ENCODE measurements around the gene MAPT.

The MAPT gene

GRCh38 chr17:46035112-46035818 is 140.9 kb downstream of the MAPT start:
- DNase-seq, result peak in 1 of 2 experiments; percentile 19

- no peak for DNase-seq
Observed at GRCh38 chr17:46036491-46036890, 142.1 kb downstream of the MAPT start.

- no peak for DNase-seq
Observed at GRCh38 chr17:46037722-46038255, 143.4 kb downstream of the MAPT start.

GRCh38 chr17:46038414-46038813 is 144.1 kb downstream of the MAPT start:
- DNase-seq, result no peak

GRCh38 chr17:46038937-46039336 is 144.6 kb downstream of the MAPT start:
- DNase-seq, result no peak

GRCh38 chr17:46039592-46040186 is 145.3 kb downstream of the MAPT start:
- no peak for DNase-seq

GRCh38 chr17:46042246-46042645 is 147.9 kb downstream of the MAPT start:
- DNase-seq, result no peak

GRCh38 chr17:46042925-46043324 is 148.6 kb downstream of the MAPT start:
- DNase-seq, result no peak

- no peak for DNase-seq
Observed at GRCh38 chr17:46043606-46044005, 149.3 kb downstream of the MAPT start.

- DNase-seq, result peak; percentile 34 to 55
Observed at GRCh38 chr17:46044286-46044928, 150.1 kb downstream of the MAPT start.

GRCh38 chr17:46044989-46045388 is 150.6 kb downstream of the MAPT start:
- DNase-seq, result no peak

GRCh38 chr17:46045639-46046038 is 151.3 kb downstream of the MAPT start:
- no peak for DNase-seq

GRCh38 chr17:46046957-46047356 is 152.6 kb downstream of the MAPT start:
- no peak for DNase-seq

GRCh38 chr17:46047398-46047797 is 153.0 kb downstream of the MAPT start:
- DNase-seq, result no peak

GRCh38 chr17:46047856-46048255 is 153.5 kb downstream of the MAPT start:
- no peak for DNase-seq

GRCh38 chr17:46049656-46050055 is 155.3 kb downstream of the MAPT start:
- no peak for DNase-seq

- no peak for DNase-seq
Observed at GRCh38 chr17:46053911-46054534, 159.7 kb downstream of the MAPT start.

- DNase-seq, result no peak
Observed at GRCh38 chr17:46056800-46057304, 162.5 kb downstream of the MAPT start.

GRCh38 chr17:46057366-46057765 is 163.0 kb downstream of the MAPT start:
- no peak for DNase-seq

GRCh38 chr17:46059486-46059885 is 165.1 kb downstream of the MAPT start:
- no peak for DNase-seq

- no peak for DNase-seq
Observed at GRCh38 chr17:46060461-46060860, 166.1 kb downstream of the MAPT start.

- DNase-seq, result no peak
Observed at GRCh38 chr17:46061435-46061834, 167.1 kb downstream of the MAPT start.

- no peak for DNase-seq
Observed at GRCh38 chr17:46063241-46063640, 168.9 kb downstream of the MAPT start.
